Measurements from ENCODE around the gene FUT2. TPM values are rescaled to one million over a fixed set of nuclear protein-coding genes. Genes with fewer than 3 reads are reported as not detected.

FUT2 gene
- total RNA-seq, 1 experiment from 2014 or later, result 12.5 TPM

DNA sequence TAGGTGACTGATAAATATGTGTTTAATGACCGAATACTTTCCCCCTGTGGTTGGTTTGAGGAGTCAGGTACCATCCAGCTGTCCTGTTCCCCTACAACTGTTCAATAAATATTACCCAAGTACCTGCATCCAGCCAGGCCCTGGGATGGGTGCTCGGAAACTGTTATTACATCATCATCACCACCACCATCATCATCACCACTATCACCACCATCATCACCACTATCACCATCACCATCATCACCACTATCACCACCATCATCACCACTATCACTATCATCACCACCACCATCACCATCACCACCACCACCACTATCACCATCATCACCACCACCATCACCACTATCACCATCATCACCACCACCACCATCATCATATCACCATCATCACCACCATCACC lies 27.0 kb upstream of the FUT2 start:
- H3K4me2 ChIP-seq (ENCODE audit: low read length), result no peak overlapping the region
- no peaks in the 10 kb centered on the region for H3K36me3 ChIP-seq (ENCODE audit: control insufficient read depth in 1 of 2, insufficient read depth in 2 of 2, low read length in 2 of 2)
- RAD21 ChIA-PET (ENCODE audit: low non-redundant PET in 1 of 2, low total read pairs in 2 of 2, uncharacterized antibody in 2 of 2, unreplicated experiment in 2 of 2), result no interaction called here
- TF ChIP-seq TCF7L2 (IDR thresholded peaks at IDR 0.05; ENCODE audit: borderline replicate concordance, extremely low read depth, insufficient read depth, insufficient read length) (no peak), CEBPB (IDR thresholded peaks at IDR 0.05; ENCODE audit: low read depth) (no peak), RAD21 (IDR thresholded peaks at IDR 0.05; ENCODE audit: low read depth) (no peak), POLR2A (IDR thresholded peaks at IDR 0.05; ENCODE audit: borderline replicate concordance, extremely low read depth, insufficient read depth, insufficient read length) (no peak), CBX3 (IDR thresholded peaks at IDR 0.05; ENCODE audit: low read depth) (no peak), SIN3A (IDR thresholded peaks at IDR 0.05; ENCODE audit: low read depth) (no peak), EZH2 (IDR thresholded peaks at IDR 0.05) (no peak), YY1 (IDR thresholded peaks at IDR 0.05; ENCODE audit: extremely low read depth, insufficient replicate concordance, low read depth, low read length) (no peak), ZFX (IDR thresholded peaks at IDR 0.05) (no peak), FOSL1 (IDR thresholded peaks at IDR 0.05; ENCODE audit: low read depth) (no peak), POLR2AphosphoS5 (IDR thresholded peaks at IDR 0.05; ENCODE audit: low read depth, low read length) (no peak)
- TF ChIP-seq, protein P1, sequence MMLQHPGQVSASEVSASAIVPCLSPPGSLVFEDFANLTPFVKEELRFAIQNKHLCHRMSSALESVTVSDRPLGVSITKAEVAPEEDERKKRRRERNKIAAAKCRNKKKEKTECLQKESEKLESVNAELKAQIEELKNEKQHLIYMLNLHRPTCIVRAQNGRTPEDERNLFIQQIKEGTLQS (IDR thresholded peaks at IDR 0.05), result no peak
- TF ChIP-seq, protein P2, sequence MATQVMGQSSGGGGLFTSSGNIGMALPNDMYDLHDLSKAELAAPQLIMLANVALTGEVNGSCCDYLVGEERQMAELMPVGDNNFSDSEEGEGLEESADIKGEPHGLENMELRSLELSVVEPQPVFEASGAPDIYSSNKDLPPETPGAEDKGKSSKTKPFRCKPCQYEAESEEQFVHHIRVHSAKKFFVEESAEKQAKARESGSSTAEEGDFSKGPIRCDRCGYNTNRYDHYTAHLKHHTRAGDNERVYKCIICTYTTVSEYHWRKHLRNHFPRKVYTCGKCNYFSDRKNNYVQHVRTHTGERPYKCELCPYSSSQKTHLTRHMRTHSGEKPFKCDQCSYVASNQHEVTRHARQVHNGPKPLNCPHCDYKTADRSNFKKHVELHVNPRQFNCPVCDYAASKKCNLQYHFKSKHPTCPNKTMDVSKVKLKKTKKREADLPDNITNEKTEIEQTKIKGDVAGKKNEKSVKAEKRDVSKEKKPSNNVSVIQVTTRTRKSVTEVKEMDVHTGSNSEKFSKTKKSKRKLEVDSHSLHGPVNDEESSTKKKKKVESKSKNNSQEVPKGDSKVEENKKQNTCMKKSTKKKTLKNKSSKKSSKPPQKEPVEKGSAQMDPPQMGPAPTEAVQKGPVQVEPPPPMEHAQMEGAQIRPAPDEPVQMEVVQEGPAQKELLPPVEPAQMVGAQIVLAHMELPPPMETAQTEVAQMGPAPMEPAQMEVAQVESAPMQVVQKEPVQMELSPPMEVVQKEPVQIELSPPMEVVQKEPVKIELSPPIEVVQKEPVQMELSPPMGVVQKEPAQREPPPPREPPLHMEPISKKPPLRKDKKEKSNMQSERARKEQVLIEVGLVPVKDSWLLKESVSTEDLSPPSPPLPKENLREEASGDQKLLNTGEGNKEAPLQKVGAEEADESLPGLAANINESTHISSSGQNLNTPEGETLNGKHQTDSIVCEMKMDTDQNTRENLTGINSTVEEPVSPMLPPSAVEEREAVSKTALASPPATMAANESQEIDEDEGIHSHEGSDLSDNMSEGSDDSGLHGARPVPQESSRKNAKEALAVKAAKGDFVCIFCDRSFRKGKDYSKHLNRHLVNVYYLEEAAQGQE (IDR thresholded peaks at IDR 0.05; ENCODE audit: low read depth), result no peak
- TF ChIP-seq, protein P3, sequence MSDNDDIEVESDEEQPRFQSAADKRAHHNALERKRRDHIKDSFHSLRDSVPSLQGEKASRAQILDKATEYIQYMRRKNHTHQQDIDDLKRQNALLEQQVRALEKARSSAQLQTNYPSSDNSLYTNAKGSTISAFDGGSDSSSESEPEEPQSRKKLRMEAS (IDR thresholded peaks at IDR 0.05), result no peak
- TF ChIP-seq, protein P4, sequence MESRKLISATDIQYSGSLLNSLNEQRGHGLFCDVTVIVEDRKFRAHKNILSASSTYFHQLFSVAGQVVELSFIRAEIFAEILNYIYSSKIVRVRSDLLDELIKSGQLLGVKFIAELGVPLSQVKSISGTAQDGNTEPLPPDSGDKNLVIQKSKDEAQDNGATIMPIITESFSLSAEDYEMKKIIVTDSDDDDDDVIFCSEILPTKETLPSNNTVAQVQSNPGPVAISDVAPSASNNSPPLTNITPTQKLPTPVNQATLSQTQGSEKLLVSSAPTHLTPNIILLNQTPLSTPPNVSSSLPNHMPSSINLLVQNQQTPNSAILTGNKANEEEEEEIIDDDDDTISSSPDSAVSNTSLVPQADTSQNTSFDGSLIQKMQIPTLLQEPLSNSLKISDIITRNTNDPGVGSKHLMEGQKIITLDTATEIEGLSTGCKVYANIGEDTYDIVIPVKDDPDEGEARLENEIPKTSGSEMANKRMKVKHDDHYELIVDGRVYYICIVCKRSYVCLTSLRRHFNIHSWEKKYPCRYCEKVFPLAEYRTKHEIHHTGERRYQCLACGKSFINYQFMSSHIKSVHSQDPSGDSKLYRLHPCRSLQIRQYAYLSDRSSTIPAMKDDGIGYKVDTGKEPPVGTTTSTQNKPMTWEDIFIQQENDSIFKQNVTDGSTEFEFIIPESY (IDR thresholded peaks at IDR 0.05; ENCODE audit: extremely low read depth, insufficient replicate concordance, low read length), result no peak
- H3K27me3 ChIP-seq (ENCODE audit: insufficient read depth, low read length), result no peaks in the 10 kb centered on the region
- BruUV-seq (replicated peaks), result no TSS peak
- H3K9me3 ChIP-seq (ENCODE audit: control insufficient read depth in 1 of 2, insufficient read depth in 1 of 2, low read depth in 1 of 2, low read length in 2 of 2), result no peaks in the 10 kb centered on the region
- H3K79me2 ChIP-seq (ENCODE audit: insufficient read depth, low read length), result no peaks in the 10 kb centered on the region
- CTCF ChIA-PET, result no interaction called here
- H3K27ac ChIP-seq (ENCODE audit: low read depth, low read length), result no peak overlapping the region
- H4K20me1 ChIP-seq (ENCODE audit: insufficient read depth), result no peaks in the 10 kb centered on the region
- no peaks in the 10 kb centered on the region for H3K9me2 ChIP-seq (ENCODE audit: insufficient read depth)
- DNase-seq (ENCODE audit: low read depth, low spot score), result no peak
- H3K4me3 ChIP-seq (replicated peaks in 1 of 2; ENCODE audit: low read depth in 1 of 2, low read length in 2 of 2), result no peak overlapping the region
- no peak for ATAC-seq
- H2AFZ ChIP-seq (ENCODE audit: low read depth, low read length, poor library complexity, severe bottlenecking), result no peak overlapping the region
- POLR2A ChIA-PET, result no interaction called here
- intact Hi-C loops (cut with micrococcal nuclease), result no loop called here
- H3K9ac ChIP-seq (ENCODE audit: low read length), result no peak overlapping the region
- no peaks in the 10 kb centered on the region for H3K4me1 ChIP-seq (ENCODE audit: control insufficient read depth in 1 of 2, insufficient read depth in 2 of 2, low read length in 2 of 2)

All from HCT116 (cell line).